Natural killer cell treated with Interleukin-12 subunit alpha and Interleukin-12 subunit beta and Interleukin-15 and Interleukin-18, amount 100 ng/mL, for 72 hours (primary cell): ENCODE data around the gene KRTAP29-1. TPM values are rescaled to one million over a fixed set of nuclear protein-coding genes. Genes with fewer than 3 reads are reported as not detected.
"Not testable (repeated sequence)": the region's sequence is repeated elsewhere in the genome, so short reads cannot be mapped to it uniquely, and the experiment has no call there.

ENCODE experiments used
- ATAC-seq, 2 donors: fragments of 150-1000 bp; cut with Tn5 transposase in 1 of 2; sonication (Bioruptor Pico), chemical (Tn5 transposase) in 1 of 2; 2 replicates each; pipeline ENCODE4 v1.10.0; 2021
- DNase-seq: peaks from one replicate; pipeline ENCODE4 v3.0.0; 2022; ENCODE audit warnings: low spot score
- H3K27ac Mint-ChIP-seq, 2 donors: 1 replicate in 1 of 2; 2 replicates in 1 of 2; pipeline ENCODE4 v1.8.0; 2022; ENCODE audit warnings: mixed read lengths in 2 of 2, mild to moderate bottlenecking in 1 of 2, moderate library complexity in 1 of 2
- H3K27me3 Mint-ChIP-seq, 2 donors: 1 replicate in 1 of 2; 2 replicates in 1 of 2; pipeline ENCODE4 v1.8.0; 2022; ENCODE audit warnings: mixed read lengths in 2 of 2
- H3K36me3 Mint-ChIP-seq: one replicate; pipeline ENCODE4 v1.8.0; 2022; ENCODE audit warnings: mixed read lengths
- H3K4me1 Mint-ChIP-seq, 2 donors: 1 replicate in 1 of 2; 2 replicates in 1 of 2; pipeline ENCODE4 v1.8.0; 2022; ENCODE audit warnings: low read depth in 2 of 2, mixed read lengths in 2 of 2, mild to moderate bottlenecking in 1 of 2
- H3K4me3 Mint-ChIP-seq: one replicate; pipeline ENCODE4 v1.8.0; 2022; ENCODE audit warnings: mixed read lengths
- H3K9me3 Mint-ChIP-seq: 2 replicates; pipeline ENCODE4 v1.8.0; 2022; ENCODE audit warnings: mixed read lengths
- total RNA-seq, 2 donors: library from RNA; stranded (reverse); gene quantifications; one replicate each; pipeline ENCODE4 v1.2.3, GENCODE V29; 2022

KRTAP29-1 gene
- total RNA-seq, 2 donors from 2014 or later: not detected

DNA sequence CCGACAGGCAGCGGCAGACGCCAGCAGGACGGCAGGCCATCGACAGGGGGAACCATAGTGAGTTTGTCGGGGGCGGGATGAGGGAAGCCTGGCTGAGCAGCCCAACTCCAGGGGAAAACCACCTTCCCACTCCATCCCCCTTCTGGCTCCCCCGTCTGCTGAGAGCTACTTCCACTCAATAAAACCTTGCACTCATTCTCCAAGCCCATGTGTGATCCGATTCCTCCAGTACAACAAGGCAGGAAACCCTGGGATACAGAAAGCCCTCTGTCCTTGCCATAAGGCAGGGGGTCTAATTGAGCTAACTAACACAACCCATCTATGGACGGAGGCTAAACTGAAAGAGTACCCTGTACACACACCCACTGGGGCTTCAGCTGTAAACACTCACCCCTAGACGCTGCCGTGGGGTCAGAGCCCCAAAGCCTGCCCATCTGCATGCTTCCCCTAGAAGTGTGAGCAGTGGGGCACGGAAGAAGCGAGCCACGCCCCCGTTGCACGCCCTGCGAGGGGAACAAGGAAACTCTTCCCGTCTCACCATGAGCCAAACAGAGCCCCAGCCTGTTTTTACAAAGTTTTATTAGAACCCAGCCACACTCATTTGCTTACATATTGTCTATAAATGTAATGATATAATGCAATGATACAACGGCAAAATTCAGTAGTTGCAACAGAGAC, 4.1 kb downstream of the KRTAP29-1 start:
- peaks cover 17 to 18% of the 10 kb centered on the region in 2 donors for H3K27me3 Mint-ChIP-seq
- H3K4me1 Mint-ChIP-seq: peaks cover 0 to 4% of the 10 kb centered on the region in 2 donors
- ATAC-seq: no peak
- DNase-seq: no peak
- H3K4me3 Mint-ChIP-seq: no peak overlapping the region
- no peaks in the 10 kb centered on the region for H3K9me3 Mint-ChIP-seq
- no peaks in the 10 kb centered on the region for H3K36me3 Mint-ChIP-seq
- no peak overlapping the region for H3K27ac Mint-ChIP-seq

DNA sequence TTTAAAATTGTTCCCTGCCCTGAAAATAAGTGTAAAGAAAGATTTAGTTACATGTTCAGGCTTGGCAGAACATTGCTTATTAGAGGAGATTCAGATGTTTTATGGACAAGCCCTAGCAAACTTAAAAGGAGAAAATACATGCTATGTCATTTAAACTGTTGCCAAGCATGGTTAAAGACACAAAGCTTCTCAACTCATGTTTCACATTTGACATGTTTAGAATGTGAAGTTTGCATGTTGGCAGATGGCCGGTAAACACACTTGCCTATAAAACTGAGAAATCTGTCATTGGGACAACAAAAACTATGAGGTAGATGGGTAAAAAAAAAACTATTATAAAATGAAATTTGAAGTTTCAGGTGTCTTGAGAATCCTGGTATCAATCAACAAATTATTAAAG, 5.8 kb downstream of the KRTAP29-1 start:
- Mint-ChIP-seq H3K4me1 (peaks cover 0 to 4% of the 10 kb centered on the region in 2 donors), H3K9me3 (no peaks in the 10 kb centered on the region), H3K36me3 (no peaks in the 10 kb centered on the region), H3K4me3 (no peak overlapping the region), H3K27ac (no peak overlapping the region), H3K27me3 (peaks cover 18 to 19% of the 10 kb centered on the region in 2 donors)
- no peak for DNase-seq
- no peak for ATAC-seq

DNA sequence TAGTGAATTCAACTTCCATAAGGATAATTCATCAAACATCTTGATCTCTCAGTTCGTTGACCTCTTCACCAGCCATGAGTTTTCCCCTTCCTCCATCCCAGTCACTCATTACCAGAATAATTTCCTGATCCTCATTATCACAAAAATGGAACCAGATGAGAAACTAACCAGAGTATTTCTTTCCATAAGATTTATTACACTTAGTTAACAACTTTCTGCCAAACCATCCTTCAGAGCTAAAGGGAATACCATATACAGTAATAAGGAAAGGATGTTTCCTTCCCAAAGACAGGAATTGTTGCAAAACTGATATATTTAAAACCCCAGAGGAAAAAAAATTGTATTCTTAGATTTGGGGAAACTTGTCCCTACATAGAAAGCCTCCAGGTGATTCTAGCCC, 8.6 kb downstream of the KRTAP29-1 start:
- no peaks in the 10 kb centered on the region for H3K9me3 Mint-ChIP-seq
- DNase-seq (no peak), ATAC-seq (no peak)
- no peaks in the 10 kb centered on the region for H3K36me3 Mint-ChIP-seq
- H3K4me3 Mint-ChIP-seq: no peak overlapping the region
- no peaks in the 10 kb centered on the region for H3K4me1 Mint-ChIP-seq
- H3K27ac Mint-ChIP-seq: no peak overlapping the region
- peaks cover 9 to 14% of the 10 kb centered on the region in 2 donors for H3K27me3 Mint-ChIP-seq

DNA sequence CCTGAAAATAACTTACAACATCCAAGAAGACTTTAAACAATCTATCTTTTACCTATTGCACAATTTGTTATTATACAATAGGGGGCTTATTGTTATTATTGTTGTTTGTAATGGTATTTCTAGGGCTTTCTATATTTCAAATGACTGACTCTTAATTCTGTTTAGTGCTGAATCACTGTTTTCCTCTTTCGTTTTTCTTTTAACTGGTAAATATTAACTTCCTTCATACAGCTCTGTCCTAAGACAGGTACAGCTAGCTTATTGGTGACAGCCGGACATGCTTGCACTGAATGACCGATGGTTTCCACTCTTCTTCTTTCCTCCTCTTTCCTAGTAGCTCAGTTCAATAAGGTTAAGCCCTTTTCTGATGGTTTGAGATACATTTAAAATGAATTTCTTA, 15.6 kb downstream of the KRTAP29-1 start:
- Mint-ChIP-seq H3K4me1 (no peaks in the 10 kb centered on the region), H3K36me3 (no peaks in the 10 kb centered on the region), H3K4me3 (no peak overlapping the region), H3K27ac (no peak overlapping the region), H3K9me3 (no peaks in the 10 kb centered on the region), H3K27me3 (peaks cover 11 to 14% of the 10 kb centered on the region in 2 donors)
- DNase-seq: no peak
- ATAC-seq: no peak

DNA sequence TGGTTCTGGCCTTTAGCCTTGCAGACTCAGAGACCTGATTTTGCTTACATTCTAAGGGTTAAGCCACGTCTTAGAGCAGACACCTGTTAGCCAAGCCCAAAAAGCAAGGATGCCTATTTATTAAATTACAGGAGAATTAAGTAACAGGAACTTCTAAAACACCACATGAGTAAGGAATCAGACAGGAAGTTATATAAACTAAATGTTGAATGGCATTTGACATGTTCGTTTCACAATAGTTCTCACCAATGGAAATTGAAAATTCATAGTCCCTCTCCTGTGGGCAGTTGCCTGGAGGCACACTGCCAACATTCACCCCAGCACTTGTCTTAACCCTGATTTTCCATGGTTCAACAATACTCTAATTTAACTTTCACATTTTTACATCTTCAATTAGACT, 18.1 kb downstream of the KRTAP29-1 start:
- Mint-ChIP-seq H3K36me3 (no peaks in the 10 kb centered on the region), H3K27ac (no peak overlapping the region)
- DNase-seq: no peak

DNA sequence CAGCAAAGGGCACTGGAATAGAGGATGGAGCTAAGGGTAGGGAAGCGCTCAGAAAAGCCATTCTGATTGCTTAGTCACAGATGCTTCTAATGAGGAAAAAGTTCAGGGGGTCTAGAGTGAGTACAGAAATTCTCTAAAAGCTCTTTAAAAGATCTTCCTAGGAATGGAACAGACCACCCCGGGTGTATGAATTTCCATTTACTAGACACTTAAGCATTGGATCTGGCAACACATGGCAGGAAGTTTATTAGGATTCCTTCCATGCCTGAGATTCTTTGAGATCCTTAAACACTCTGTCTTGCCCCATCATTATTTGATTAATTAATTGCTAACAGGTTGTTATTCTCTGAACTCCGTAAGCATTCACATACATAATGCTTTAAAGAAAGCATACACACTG, 18.6 kb downstream of the KRTAP29-1 start:
- no peaks in the 10 kb centered on the region for H3K4me1 Mint-ChIP-seq
- H3K4me3 Mint-ChIP-seq: no peak overlapping the region
- no peak for ATAC-seq
- H3K27ac Mint-ChIP-seq: no peak overlapping the region
- peak; percentile 3 for DNase-seq
- H3K27me3 Mint-ChIP-seq: peaks cover 14 to 20% of the 10 kb centered on the region in 2 donors
- no peaks in the 10 kb centered on the region for H3K36me3 Mint-ChIP-seq
- H3K9me3 Mint-ChIP-seq: no peaks in the 10 kb centered on the region

More for the DNA sequence above, 18.1 kb downstream of the KRTAP29-1 start:
- peaks cover 14 to 15% of the 10 kb centered on the region in 2 donors for H3K27me3 Mint-ChIP-seq
- no peaks in the 10 kb centered on the region for H3K4me1 Mint-ChIP-seq
- no peak for ATAC-seq
- H3K9me3 Mint-ChIP-seq: no peaks in the 10 kb centered on the region
- no peak overlapping the region for H3K4me3 Mint-ChIP-seq

DNA sequence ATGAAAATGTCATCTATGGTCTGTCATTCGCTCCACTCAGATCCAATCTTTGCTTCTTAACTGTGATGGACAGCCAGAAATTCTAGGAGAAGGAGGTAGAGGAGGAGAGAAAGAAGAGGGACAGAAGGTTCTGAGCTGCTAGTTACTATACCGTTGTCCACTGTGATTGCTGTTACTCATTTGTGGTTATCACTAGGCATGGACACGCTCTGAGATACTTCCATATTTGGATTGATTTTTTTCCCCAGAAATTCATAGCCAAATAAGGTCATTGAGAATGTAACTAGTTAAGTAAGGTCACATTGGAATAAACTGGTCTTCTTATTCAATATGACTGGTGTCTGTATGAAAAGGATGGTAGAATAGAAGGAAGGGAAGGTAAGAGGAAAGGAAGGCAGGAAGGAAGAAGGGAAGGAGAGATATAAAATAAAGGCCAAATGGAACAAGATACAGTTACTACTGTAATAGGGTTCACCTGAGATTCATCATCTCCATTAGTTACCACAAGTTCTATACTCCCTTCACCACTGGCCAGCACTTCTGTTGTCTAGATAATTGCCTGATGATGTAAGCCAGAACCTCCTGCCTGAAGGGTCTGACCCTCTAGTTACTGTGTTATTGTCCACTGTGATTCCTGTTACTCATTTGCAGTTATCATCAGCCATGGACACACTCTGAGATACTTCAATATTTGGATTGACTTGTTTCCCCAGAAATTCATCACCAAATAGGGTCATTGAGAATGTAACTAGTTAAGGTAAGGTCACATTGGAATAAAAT, 24.3 kb downstream of the KRTAP29-1 start:
- Mint-ChIP-seq H3K4me3 (no peak overlapping the region), H3K36me3 (no peaks in the 10 kb centered on the region), H3K27ac (no peak overlapping the region), H3K9me3 (no peaks in the 10 kb centered on the region), H3K4me1 (no peaks in the 10 kb centered on the region), H3K27me3 (peaks cover 26 to 27% of the 10 kb centered on the region in 2 donors)
- DNase-seq (no peak), ATAC-seq (no peak)

DNA sequence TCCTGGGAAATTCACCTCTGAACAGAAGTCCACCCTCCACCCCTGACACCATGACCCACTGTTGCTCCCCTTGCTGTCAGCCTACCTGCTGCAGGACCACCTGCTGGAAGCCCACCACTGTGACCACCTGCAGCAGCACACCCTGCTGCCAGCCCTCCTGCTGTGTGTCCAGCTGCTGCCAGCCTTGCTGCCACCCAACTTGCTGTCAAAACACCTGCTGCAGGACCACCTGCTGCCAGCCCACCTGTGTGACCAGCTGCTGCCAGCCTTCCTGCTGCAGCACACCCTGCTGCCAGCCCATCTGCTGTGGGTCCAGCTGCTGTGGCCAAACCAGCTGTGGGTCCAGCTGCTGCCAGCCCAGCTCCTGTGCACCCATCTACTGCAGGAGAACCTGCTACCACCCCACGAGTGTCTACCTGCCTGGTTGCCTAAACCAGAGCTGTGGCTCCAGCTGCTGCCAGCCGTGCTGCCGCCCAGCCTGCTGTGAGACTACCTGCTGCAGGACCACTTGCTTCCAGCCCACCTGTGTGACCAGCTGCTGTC, 26.9 kb downstream of the KRTAP29-1 start, which contains the start of gene KRTAP9-7:
Gene KRTAP9-7, plus strand, starts transcription at position 51 of the 543 bp plus-strand sequence. Its CDS starts 0 bp downstream, at position 51.
- H3K4me1 Mint-ChIP-seq, H3K9me3 Mint-ChIP-seq, H3K27ac Mint-ChIP-seq, H3K4me3 Mint-ChIP-seq, ATAC-seq, H3K36me3 Mint-ChIP-seq, DNase-seq: not testable (repeated sequence)
- H3K27me3 Mint-ChIP-seq: peaks cover 20 to 35% of the 10 kb centered on the region in 2 donors

DNA sequence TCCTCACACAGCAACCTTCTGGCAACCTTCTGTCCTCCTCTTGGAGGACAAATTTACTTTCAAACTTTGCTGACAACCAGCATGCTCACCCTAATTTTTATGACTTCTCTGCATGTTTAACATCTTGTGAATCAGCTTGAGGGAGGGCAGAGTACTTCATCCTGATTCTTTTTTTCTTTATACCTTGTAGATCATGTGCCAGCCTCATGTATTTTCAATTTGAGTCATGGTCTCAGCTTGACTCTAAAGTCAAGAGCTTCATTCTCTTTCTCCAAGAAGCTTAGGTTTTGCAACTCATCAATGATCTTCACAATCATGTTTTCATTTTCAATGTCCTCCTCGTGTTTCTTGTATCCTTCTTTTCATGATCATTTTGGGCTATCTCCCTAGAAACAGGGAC, 30.8 kb downstream of the KRTAP29-1 start:
- no peak for ATAC-seq
- no peaks in the 10 kb centered on the region for H3K9me3 Mint-ChIP-seq

DNA sequence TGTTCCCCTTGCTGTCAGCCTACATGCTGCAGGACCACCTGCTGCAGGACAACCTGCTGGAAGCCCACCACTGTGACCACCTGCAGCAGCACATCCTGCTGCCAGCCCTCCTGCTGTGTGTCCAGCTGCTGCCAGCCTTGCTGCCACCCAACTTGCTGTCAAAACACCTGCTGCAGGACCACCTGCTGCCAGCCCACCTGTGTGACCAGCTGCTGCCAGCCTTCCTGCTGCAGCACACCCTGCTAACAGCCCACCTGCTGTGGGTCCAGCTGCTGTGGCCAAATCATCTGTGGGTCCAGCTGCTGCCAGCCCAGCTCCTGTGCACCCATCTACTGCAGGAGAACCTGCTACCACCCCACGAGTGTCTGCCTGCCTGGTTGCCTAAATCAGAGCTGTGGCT, 31.3 kb downstream of the KRTAP29-1 start:
- H3K36me3 Mint-ChIP-seq, H3K4me3 Mint-ChIP-seq, H3K9me3 Mint-ChIP-seq, H3K4me1 Mint-ChIP-seq, ATAC-seq, H3K27ac Mint-ChIP-seq, DNase-seq: not testable (repeated sequence)
- peaks cover 6 to 61% of the 10 kb centered on the region in 2 donors for H3K27me3 Mint-ChIP-seq

More for the DNA sequence above, 30.8 kb downstream of the KRTAP29-1 start:
- no peak for DNase-seq
- Mint-ChIP-seq H3K36me3 (no peaks in the 10 kb centered on the region), H3K4me3 (no peak overlapping the region), H3K4me1 (no peaks in the 10 kb centered on the region), H3K27me3 (peaks cover 9 to 61% of the 10 kb centered on the region in 2 donors), H3K27ac (no peak overlapping the region)

DNA sequence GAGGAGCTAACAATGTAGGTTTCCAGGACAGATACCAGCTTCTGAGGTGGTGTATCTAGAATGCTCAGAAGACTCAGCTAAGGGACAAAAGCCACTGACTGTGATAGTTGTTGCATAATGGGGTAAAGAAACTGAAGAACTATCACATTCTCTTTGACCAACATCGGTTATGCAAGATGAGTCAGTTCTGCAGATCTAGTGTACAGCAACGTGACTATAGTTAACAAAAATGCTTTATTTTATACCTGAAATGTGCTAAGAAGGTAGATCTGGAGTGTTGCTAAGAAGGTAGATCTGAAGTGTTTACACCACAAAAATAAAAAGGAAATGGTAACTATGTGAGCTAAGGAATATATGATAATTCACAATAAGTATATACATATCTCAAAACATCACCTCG, 34.9 kb downstream of the KRTAP29-1 start:
- H3K27me3 Mint-ChIP-seq: peaks cover 10 to 61% of the 10 kb centered on the region in 2 donors
- no peaks in the 10 kb centered on the region for H3K4me1 Mint-ChIP-seq
- ATAC-seq: no peak
- no peak overlapping the region for H3K27ac Mint-ChIP-seq
- no peak overlapping the region for H3K4me3 Mint-ChIP-seq
- DNase-seq: no peak
- H3K36me3 Mint-ChIP-seq: no peaks in the 10 kb centered on the region
- H3K9me3 Mint-ChIP-seq: no peaks in the 10 kb centered on the region

DNA sequence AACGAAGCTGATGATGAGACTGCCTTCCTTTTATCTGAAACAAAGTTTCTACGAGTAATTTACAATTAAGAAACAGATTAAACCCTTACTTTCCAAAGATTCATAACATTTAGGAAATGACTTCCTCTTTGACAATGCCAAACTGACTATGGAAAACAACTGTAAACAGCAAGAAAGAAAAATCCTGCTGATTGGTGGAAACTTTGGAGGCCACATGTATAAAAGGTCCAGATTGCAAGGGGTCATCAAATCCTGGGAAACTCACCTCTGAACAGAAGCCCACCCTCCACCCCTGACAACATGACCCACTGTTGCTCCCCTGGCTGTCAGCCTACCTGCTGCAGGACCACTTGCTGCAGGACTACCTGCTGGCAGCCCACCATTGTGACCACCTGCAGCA, 37.6 kb downstream of the KRTAP29-1 start, which contains the start of gene KRTAP9-6:
Gene KRTAP9-6, plus strand, starts transcription at position 301 of the 400 bp plus-strand sequence. Its CDS starts 0 bp downstream, at position 301.
- no peak for ATAC-seq
- H3K36me3 Mint-ChIP-seq: no peaks in the 10 kb centered on the region
- no peaks in the 10 kb centered on the region for H3K4me1 Mint-ChIP-seq
- no peak within 1 kb of the TSS for H3K27ac Mint-ChIP-seq
- no peak for DNase-seq
- H3K9me3 Mint-ChIP-seq: no peaks in the 10 kb centered on the region
- no peak within 1 kb of the TSS for H3K4me3 Mint-ChIP-seq
- H3K27me3 Mint-ChIP-seq: peaks cover 25 to 56% of the 10 kb centered on the region in 2 donors

DNA sequence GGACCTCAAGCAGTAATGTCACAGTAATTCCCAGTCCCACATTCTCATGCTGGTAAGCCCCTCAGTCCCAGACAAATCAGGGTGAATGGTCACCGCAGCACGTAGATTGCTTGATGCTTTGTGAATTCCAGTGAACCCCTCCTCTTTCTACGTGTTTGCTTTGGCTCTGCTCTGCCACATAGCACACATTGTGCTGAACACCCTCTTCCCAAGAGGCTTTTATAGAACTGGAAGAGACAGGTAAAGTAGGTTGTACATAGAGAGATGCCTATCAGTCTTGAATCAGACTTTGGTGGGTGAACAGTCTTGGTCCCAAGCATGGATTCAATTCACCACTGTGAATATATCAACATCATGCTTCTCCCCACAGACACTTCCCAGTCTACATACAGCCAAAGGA, 38.1 kb downstream of the KRTAP29-1 start:
- no peak for ATAC-seq
- H3K27ac Mint-ChIP-seq: no peak overlapping the region
- H3K4me1 Mint-ChIP-seq: no peaks in the 10 kb centered on the region
- H3K36me3 Mint-ChIP-seq: no peaks in the 10 kb centered on the region
- no peaks in the 10 kb centered on the region for H3K9me3 Mint-ChIP-seq
- H3K4me3 Mint-ChIP-seq: no peak overlapping the region
- no peak for DNase-seq
- peaks cover 26 to 54% of the 10 kb centered on the region in 2 donors for H3K27me3 Mint-ChIP-seq

DNA sequence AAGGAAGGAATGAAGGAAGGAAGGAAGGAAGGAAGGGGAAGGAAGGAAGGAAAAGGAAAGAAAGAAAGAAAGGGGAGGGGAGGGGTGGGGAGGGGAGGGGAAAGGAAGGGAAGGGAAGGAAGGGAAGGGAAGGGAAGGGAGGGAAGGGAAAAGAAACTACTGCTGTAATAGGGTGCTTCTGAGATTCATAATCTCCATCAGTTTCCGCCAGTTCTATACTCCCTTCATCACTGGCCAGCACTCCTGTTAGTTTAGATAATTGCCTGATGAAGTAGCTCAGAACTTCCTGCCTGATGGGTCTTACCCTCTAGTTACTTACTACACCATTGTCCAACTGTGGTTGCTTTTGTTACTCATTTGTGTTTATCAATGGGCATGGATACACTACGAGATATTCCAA, 39.4 kb downstream of the KRTAP29-1 start:
- Mint-ChIP-seq H3K4me1 (no peaks in the 10 kb centered on the region), H3K36me3 (no peaks in the 10 kb centered on the region), H3K27ac (no peak overlapping the region), H3K27me3 (peaks cover 30 to 51% of the 10 kb centered on the region in 2 donors), H3K4me3 (no peak overlapping the region), H3K9me3 (no peaks in the 10 kb centered on the region)
- ATAC-seq (no peak), DNase-seq (no peak)
